HK-2 (cell line): ENCODE measurements around the gene TMCC3.
A peak's percentile ranks its signal among the peaks of the same experiment; 100 is the strongest.
"Not testable (repeated sequence)": the region's sequence is repeated elsewhere in the genome, so short reads cannot be mapped to it uniquely, and the experiment has no call there.

Source experiments
- DNase-seq: peaks from one replicate; pipeline ENCODE4 v3.0.0-alpha.2; 2018; ENCODE audit not compliant: unreplicated experiment

TMCC3 gene

DNA sequence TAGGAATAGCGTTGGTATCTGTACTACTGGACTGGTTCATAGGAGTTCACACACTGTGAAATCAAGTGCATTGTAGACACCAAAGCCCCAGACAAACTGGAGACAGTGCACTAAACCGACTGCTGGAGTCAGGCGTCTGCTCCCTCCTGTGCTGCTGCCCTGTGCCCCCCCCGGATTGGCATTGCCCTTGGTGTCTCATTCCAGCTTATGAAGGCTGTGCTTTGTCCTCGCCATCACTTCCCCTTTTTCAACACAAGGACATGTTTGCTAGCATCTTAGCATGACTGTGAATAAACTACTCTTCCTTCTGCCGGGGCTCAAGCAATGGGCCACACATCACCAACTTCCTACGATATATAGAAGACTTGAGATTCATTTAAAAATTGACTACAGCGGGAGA is 84.0 kb downstream of the TMCC3 start:
- DNase-seq, result no peak

- DNase-seq, result no peak
These were observed 84.7 kb downstream of the TMCC3 start for GRCh38 chr12:94565683-94566082.

- DNase-seq, result no peak
These were observed 87.1 kb downstream of the TMCC3 start for GRCh38 chr12:94563286-94563685.

GRCh38 chr12:94561943-94562411 is 88.4 kb downstream of the TMCC3 start:
- no peak for DNase-seq

DNA sequence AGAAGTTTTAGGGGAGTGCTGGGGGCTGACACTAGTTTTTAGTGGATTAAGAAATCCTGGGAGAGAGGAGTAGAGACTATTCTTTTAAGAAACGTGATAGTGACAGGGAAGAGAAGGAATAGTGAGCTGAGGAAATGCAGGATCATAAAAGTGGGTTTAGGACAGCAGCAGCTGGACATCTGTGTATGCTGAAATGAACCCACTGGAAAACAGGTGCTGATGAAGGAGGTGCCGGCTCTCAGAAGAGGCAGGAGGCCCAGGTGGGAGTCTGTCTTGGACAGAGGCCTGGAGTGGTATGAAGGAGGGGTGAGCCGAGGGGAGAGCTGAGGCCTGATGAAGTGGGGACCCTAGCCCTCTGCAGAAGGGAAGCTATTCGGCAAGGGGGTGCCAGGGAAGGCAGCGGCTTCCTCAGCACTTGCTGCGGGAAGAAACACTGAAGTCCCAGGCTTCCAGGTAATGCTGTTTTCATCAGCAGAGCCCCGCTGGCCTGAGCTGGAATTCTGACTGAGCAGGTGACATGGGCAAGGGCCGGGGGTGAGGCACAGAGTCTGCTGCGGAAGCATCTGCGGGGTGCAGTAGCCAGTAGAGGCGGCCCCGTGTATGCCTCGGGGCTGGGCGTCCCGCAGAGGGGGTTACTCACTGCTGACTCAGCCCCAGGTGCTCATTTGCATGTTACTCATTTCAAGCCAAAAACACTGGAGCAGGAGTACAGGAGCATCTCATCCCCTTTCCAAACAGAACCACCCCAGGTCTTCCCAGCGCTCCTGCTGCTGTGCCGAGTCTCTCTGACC is 89.7 kb downstream of the TMCC3 start:
- peak; percentile 37 for DNase-seq

- no peak for DNase-seq
These were observed 91.7 kb downstream of the TMCC3 start for GRCh38 chr12:94558612-94559011.

GRCh38 chr12:94557746-94558295 is 92.5 kb downstream of the TMCC3 start:
- DNase-seq, result no peak

DNA sequence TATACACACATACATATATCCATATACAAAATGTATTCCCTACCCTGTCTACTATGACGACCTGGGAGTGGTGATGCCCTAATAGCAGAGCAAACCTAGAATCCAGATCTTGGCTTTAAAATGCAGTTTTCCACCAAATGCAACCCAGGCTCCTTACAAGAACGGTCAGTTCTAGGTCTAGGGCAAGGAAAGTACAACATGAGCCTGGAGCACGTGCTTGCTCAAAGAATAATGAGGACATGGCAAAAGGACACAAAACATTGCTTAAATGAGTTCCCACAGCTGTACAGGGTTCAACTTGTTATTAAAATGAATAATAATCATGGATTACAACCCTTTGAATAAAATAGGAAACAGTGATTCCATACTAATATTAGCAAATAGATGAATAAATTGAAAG is 94.7 kb downstream of the TMCC3 start:
- no peak for DNase-seq

GRCh38 chr12:94553875-94554274 is 96.5 kb downstream of the TMCC3 start:
- no peak for DNase-seq

DNA sequence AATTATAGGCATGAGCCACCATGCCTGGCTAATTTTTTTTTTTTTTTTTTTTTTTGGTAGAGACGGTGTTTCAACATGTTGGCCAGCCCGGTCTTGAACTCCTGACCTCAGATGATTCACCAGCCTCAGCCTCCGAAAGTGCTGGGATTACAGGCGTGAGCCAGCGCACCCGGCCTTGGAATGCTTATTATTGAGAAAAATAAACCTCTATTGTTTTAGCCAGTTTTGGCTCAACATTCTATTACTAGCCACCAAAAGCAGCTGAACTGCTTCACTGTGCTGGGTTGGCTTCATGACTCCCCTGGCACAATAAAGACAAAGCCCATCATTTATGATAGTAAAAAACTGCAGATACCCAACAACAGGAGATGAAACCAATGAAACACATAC is 97.2 kb downstream of the TMCC3 start:
- DNase-seq, result peak; percentile 25

- DNase-seq, result no peak
These were observed 98.5 kb downstream of the TMCC3 start for GRCh38 chr12:94551810-94552209.

GRCh38 chr12:94550964-94551363 is 99.4 kb downstream of the TMCC3 start:
- DNase-seq, result no peak

DNA sequence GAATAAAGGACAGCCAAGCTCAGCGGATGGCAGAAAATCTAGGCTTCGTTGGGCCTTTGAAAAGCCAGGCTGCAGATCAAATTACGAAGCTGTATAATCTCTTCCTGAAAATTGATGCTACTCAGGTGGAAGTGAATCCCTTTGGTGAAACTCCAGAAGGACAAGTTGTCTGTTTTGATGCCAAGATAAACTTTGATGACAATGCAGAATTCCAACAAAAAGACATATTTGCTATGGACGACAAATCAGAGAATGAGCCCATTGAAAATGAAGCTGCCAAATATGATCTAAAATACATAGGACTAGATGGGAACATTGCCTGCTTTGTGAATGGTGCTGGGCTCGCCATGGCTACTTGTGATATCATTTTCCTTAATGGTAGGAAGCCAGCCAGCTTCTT is 101.5 kb downstream of the TMCC3 start:
- not testable (repeated sequence) for DNase-seq

GRCh38 chr12:94545935-94546771 is 104.2 kb downstream of the TMCC3 start:
- peak; percentile 40 for DNase-seq

- no peak for DNase-seq
These were observed 106.0 kb downstream of the TMCC3 start for GRCh38 chr12:94544355-94544754.

GRCh38 chr12:94538318-94538717 is 112.0 kb downstream of the TMCC3 start:
- no peak for DNase-seq

GRCh38 chr12:94536040-94536965 is 114.1 kb downstream of the TMCC3 start:
- DNase-seq, result no peak

DNA sequence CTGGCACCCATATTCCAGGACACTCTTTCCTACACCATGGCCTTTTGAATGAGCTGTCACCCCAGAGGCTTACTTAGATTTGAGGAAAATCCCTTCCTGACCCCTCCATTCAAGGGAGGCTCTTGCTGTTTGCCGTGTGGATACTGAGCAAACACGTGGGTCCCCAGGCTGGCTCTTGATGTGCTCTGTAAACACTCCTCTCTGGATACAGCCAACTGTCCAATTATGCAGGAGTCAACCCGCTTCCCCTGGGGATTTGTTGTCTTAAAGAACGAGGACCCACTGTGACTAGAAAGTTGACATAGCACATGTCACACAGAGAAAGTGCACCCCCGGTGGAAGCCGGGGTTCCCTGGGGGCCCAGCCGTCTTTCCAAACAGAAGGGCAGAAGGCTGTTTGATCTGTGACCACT is 114.8 kb downstream of the TMCC3 start:
- no peak for DNase-seq

- DNase-seq, result no peak
These were observed 115.4 kb downstream of the TMCC3 start for GRCh38 chr12:94534774-94535509.

DNA sequence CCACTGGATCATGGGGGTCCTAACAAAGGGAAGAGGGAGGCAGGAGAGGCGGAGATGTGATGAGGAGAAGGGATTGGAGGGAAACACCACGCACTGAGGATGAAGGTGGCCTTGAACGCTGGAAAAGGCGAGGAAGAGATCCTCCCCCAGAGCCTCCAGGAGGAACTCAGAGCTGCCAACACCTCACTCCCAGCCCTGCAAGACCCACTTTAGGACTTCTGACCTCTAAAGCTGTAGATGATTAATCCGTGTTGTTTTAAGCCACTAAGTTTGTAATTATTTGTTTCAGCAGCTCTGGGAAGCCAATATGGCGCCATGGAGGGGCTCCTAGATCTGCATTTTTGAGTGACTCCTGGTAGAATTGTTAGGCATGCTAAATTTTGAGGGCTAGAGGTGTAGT is 116.1 kb downstream of the TMCC3 start:
- DNase-seq, result no peak
